Astrocyte (in vitro differentiated cells and primary cell): ENCODE data around the gene NPRL2. TPM values are rescaled to one million over a fixed set of nuclear protein-coding genes. Genes with fewer than 3 reads are reported as not detected.

Experiments used
- DNase-seq: peaks from one replicate; pipeline ENCODE4 v3.0.0-alpha.2; 2010; ENCODE audit warnings: low read depth
- FAIRE-seq: peaks from 2 replicates; lab custom pipeline; 2011; peaks lifted over from hg19 to GRCh38; lab: Jason Lieb, UNC
- H2AFZ ChIP-seq: 2 replicates; pipeline ENCODE4 v1.6.0; 2012; ENCODE audit warnings: low read depth, low read length, inconsistent platforms
- H3K27ac ChIP-seq: 2 replicates; pipeline ENCODE4 v1.5.1; 2011; ENCODE audit warnings: low read depth, low read length, inconsistent platforms
- H3K27me3 ChIP-seq: 2 replicates; pipeline ENCODE4 v1.6.0; 2011; ENCODE audit warnings: low read length, inconsistent platforms; ENCODE audit not compliant: insufficient read depth
- H3K36me3 ChIP-seq: 2 replicates; pipeline ENCODE4 v1.5.1; 2011; ENCODE audit warnings: low read length, inconsistent platforms; ENCODE audit not compliant: insufficient read depth
- H3K4me1 ChIP-seq: 2 replicates; pipeline ENCODE4 v1.5.1; 2011; ENCODE audit warnings: low read length, inconsistent platforms; ENCODE audit not compliant: insufficient read depth
- H3K4me2 ChIP-seq: 2 replicates; pipeline ENCODE4 v1.6.0; 2012; ENCODE audit warnings: low read length, inconsistent platforms
- H3K4me3 ChIP-seq: 2 replicates; pipeline ENCODE4 v1.5.1; 2011; ENCODE audit warnings: low read depth, mild to moderate bottlenecking, low read length, inconsistent platforms; ENCODE audit not compliant: insufficient read depth
- H3K79me2 ChIP-seq: 2 replicates; pipeline ENCODE4 v1.6.0; 2012; ENCODE audit warnings: mild to moderate bottlenecking, low read length, inconsistent platforms; ENCODE audit not compliant: insufficient read depth
- H3K9ac ChIP-seq: 2 replicates; pipeline ENCODE4 v1.6.0; 2012; ENCODE audit warnings: mild to moderate bottlenecking, low read length, inconsistent platforms
- H3K9me3 ChIP-seq: 2 replicates; pipeline ENCODE4 v1.5.1; 2012; ENCODE audit warnings: low read depth, mild to moderate bottlenecking, low read length, inconsistent platforms; ENCODE audit not compliant: insufficient read depth
- H4K20me1 ChIP-seq: 2 replicates; pipeline ENCODE4 v1.6.0; 2012; ENCODE audit warnings: low read length, inconsistent platforms; ENCODE audit not compliant: insufficient read depth
- H3K27ac Mint-ChIP-seq: one replicate; pipeline ENCODE4 v1.8.0; 2021; ENCODE audit warnings: mild to moderate bottlenecking, mixed read lengths; ENCODE audit not compliant: unreplicated experiment
- H3K27me3 Mint-ChIP-seq: one replicate; pipeline ENCODE4 v1.8.0; 2021; ENCODE audit warnings: low read depth, mixed read lengths; ENCODE audit not compliant: unreplicated experiment
- H3K36me3 Mint-ChIP-seq: one replicate; pipeline ENCODE4 v1.8.0; 2021; ENCODE audit warnings: low read depth, mixed read lengths; ENCODE audit not compliant: unreplicated experiment
- H3K4me1 Mint-ChIP-seq: one replicate; pipeline ENCODE4 v1.8.0; 2021; ENCODE audit warnings: low read depth, mixed read lengths; ENCODE audit not compliant: unreplicated experiment
- H3K4me3 Mint-ChIP-seq: one replicate; pipeline ENCODE4 v1.8.0; 2021; ENCODE audit warnings: mild to moderate bottlenecking, moderate library complexity, mixed read lengths; ENCODE audit not compliant: unreplicated experiment
- H3K9me3 Mint-ChIP-seq: one replicate; pipeline ENCODE4 v1.8.0; 2021; ENCODE audit warnings: mild to moderate bottlenecking, mixed read lengths; ENCODE audit not compliant: unreplicated experiment
- CTCF ChIP-seq: IDR thresholded peaks from 2 replicates; pipeline ENCODE4 v1.5.1; 2011; ENCODE audit warnings: low read depth, mild to moderate bottlenecking, inconsistent platforms, low read length, moderate library complexity; ENCODE audit not compliant: insufficient read depth
- EZH2 ChIP-seq: IDR thresholded peaks from 2 replicates; pipeline ENCODE4 v1.6.1; 2012; ENCODE audit warnings: mild to moderate bottlenecking, low read length, inconsistent platforms; ENCODE audit not compliant: insufficient read depth
- total RNA-seq: library from RNA; stranded (reverse); gene quantifications from 2 replicates; pipeline ENCODE4 v1.2.1, GENCODE V29; 2021

NPRL2 gene
- total RNA-seq, 1 donor from 2014 or later, result 15.7 TPM

GRCh38 chr3:50302095-50303012 lies 48.2 kb downstream of the NPRL2 start:
- Histone ChIP-seq H4K20me1 (no peaks in the 10 kb centered on the region), H3K36me3 (no peaks in the 10 kb centered on the region), H3K4me3 (no peak overlapping the region), H3K9ac (no peak overlapping the region), H3K27me3 (no peaks in the 10 kb centered on the region), H3K4me1 (peaks cover 17% of the 10 kb centered on the region), H2AFZ (no peak overlapping the region), H3K9me3 (no peaks in the 10 kb centered on the region), H3K27ac (no peak overlapping the region), H3K4me2 (no peak overlapping the region), H3K79me2 (peaks cover 5% of the 10 kb centered on the region)
- DNase-seq, result no peak
- H3K36me3 Mint-ChIP-seq, result peaks cover 4% of the 10 kb centered on the region
- no peak for FAIRE-seq
- H3K27me3 Mint-ChIP-seq, result no peaks in the 10 kb centered on the region
- H3K9me3 Mint-ChIP-seq, result no peaks in the 10 kb centered on the region
- no peak overlapping the region for H3K4me3 Mint-ChIP-seq
- peak overlapping the region; percentile 69 for H3K27ac Mint-ChIP-seq
- H3K4me1 Mint-ChIP-seq, result peaks cover 11% of the 10 kb centered on the region
- TF ChIP-seq CTCF (no peak), EZH2 (no peak)

GRCh38 chr3:50300681-50301254 lies 49.8 kb downstream of the NPRL2 start:
- H3K36me3 ChIP-seq, result no peaks in the 10 kb centered on the region
- Mint-ChIP-seq H3K4me1 (peaks cover 11% of the 10 kb centered on the region), H3K27me3 (no peaks in the 10 kb centered on the region), H3K9me3 (no peaks in the 10 kb centered on the region), H3K36me3 (peaks cover 1% of the 10 kb centered on the region), H3K27ac (peak overlapping the region; percentile 38), H3K4me3 (no peak overlapping the region)
- no peak for TF ChIP-seq CTCF
- no peak for TF ChIP-seq EZH2
- H4K20me1 ChIP-seq, result no peaks in the 10 kb centered on the region
- H3K79me2 ChIP-seq, result peaks cover 7% of the 10 kb centered on the region
- DNase-seq (no peak), FAIRE-seq (no peak)
- H2AFZ ChIP-seq, result peak overlapping the region; percentile 27
- no peak overlapping the region for H3K27ac ChIP-seq
- H3K9ac ChIP-seq, result no peak overlapping the region
- no peaks in the 10 kb centered on the region for H3K9me3 ChIP-seq
- no peaks in the 10 kb centered on the region for H3K27me3 ChIP-seq
- peaks cover 17% of the 10 kb centered on the region for H3K4me1 ChIP-seq
- H3K4me2 ChIP-seq, result peak overlapping the region; percentile 91
- H3K4me3 ChIP-seq, result no peak overlapping the region
